GM18907 (cell line): ENCODE results near the gene KRTAP10-5.
"Not testable (repeated sequence)": the region's sequence is repeated elsewhere in the genome, so short reads cannot be mapped to it uniquely, and the experiment has no call there.

Experiments used
- ATAC-seq: cut with Tn5 transposase; IDR thresholded peaks from one replicate; pipeline ENCODE4 v1.9.1; 2021; ENCODE audit warnings: mild to moderate bottlenecking, moderate library complexity; ENCODE audit not compliant: unreplicated experiment

Gene KRTAP10-5

DNA sequence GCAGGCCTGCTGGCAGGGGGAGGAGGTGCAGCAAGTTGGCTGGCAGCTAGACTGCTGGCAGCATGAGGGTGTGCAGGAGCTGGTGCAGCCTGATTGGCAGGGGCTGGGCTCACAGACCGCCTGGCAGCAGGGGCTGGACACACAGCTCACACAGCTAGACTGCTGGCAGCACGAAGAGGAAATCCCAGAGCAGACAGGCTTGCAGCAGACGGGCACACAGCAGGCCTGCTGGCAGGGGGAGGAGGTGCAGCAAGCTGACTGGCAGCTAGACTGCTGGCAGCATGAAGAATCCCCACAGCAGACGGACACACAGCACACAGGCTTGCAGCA is 11.4 kb upstream of the KRTAP10-5 start:
- not testable (repeated sequence) for ATAC-seq

DNA sequence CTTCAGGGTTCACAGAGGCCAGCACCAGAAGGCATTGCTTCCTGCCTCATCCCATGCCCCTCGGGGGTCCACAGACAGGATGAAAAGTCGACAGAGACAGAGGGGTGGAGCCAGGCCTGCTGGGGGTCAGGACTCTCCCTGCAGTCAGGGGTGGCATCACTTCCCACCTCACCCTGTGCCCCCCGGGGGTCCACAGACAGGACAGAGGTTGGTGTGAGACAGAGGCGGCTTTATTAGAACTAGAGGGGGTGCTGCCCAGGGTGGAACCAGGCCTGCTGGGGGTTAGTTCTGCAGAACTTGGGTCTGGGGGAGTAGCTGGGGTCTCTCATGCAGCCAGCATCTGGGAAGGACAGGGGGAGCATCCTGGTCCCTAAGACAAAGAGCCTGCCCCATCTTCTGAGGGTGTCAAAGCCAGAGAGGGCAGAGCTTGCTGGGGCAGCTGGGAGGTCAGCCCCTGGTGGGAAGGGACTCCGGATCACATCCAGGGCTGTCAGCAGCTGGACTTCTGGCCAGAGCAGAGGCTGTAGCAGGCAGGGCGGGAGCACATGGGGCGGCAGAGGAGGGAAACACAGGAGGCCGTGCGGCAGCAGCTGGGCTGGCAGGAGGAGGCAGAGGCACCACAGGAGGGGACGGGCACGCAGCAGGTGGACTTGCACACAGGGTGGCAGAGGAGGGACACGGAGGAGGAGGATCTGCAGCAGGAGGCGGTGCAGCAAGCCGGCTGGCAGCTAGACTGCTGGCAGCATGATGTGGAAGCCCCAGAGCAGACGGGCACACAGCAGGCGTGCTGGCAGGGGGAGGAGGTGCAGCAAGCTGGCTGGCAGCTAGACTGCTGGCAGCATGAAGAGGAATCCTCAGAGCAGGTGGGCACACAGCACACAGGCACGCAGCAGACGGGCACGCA is 10.7 kb upstream of the KRTAP10-5 start:
- not testable (repeated sequence) for ATAC-seq

DNA sequence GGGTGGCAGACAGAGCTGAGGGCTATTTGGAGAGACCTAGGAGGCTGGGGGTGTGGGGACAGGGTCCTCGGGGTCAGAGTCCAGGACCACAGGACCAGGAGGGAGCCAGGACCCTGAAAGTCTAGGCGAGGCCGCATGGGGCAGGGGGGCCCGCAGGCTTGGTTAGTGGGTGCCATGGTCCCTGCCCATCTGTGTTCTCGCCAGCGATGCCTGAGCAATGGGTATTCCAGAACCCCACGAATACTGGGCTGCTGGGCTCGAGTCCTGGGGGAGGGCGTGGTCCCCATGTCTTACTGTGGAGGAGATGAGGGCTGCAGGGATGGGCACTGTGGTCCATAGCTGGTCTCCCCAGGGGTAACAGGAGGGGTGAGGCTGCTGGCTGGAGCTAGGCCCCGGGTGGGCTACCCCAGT is 9.9 kb upstream of the KRTAP10-5 start:
- ATAC-seq: no peak

DNA sequence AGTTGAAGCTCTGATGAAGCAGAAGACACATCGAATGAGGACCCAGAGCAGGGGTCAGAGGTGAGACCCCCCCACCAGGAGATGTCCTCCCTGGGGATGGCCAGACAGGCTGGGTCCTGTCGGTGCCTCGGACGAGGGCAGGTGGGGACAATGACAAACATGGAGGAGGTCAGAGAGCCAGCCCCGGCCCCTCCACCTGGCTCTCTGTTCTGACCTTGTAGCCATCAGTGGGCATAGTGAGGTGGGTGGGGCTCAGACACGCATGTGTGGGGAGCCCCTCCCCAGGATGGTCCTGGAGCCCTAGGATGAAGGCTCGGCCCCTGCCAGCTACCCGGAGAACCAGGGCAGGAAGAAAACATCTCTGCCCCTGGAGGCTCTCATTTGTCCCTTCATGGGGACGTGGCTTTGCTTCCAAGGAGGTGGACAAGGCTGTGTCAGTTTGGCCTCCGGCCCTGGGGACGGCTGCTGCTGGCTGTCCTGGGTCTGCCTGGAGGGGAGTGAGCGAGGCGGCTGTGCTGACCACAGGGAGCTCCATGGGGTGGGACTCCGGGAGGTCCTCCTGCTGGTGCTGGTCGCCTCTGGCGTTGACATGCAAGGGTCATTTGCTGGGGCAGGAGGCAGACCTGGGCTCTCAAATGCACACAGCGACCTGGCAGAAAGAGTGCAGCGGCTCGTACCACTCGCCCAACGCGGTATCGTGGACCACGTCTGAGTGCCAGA is 9.3 kb upstream of the KRTAP10-5 start:
- ATAC-seq: no peak

DNA sequence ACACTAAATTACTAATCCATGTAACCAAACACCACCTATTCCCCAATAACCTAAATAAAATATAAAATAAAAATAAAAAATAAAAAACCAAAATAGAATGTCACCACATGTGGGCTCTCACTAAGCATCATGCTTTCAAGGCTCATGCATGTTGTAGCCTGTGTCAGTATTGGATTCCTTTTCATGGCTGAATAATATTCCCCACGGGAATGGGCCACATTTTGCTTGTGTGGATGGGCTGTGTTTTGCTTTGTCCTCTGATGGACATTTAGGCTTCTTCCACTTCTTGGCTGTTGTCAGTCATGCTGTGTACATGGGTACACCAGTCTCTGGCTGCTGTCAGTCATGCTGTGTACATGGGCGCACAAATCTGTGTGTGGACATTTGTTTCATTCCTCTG is 8.7 kb upstream of the KRTAP10-5 start:
- no peak for ATAC-seq

DNA sequence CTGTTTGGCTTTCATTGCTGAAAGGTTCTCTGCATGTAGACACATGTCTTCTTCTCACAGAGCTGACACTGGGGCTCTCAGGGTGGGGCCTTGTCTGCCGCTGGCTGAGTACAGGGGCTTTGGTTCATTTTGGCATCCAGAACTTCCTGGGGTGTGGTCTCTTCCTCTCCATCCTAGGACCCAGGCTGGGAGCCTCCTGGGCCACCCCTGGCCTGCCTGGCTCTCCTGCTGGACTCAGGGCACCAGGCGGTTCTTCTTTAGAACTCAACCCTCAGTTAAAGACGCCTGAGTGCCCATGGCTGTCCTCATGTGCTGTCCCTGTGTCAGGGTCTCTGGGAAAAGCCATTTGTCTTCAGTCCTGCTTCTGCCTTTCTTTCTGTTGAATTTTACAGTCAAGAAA is 5.5 kb upstream of the KRTAP10-5 start:
- ATAC-seq: no peak

DNA sequence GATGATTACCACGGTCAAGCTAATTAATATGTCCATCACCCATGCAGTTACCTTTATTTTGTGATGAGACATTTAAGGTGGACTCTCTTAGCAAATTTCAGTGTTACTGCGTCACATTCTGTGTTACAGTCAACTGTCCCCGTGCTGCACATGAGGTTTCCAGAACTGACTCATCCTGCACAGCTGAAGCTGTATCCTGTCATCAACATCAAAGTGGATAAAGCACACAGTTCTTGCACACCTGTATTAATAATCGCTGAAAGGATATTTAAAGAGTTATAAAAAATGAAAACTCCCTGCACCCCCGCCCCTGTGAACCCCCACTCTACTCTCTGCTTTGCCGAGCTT is 3.4 kb upstream of the KRTAP10-5 start:
- ATAC-seq: no peak

DNA sequence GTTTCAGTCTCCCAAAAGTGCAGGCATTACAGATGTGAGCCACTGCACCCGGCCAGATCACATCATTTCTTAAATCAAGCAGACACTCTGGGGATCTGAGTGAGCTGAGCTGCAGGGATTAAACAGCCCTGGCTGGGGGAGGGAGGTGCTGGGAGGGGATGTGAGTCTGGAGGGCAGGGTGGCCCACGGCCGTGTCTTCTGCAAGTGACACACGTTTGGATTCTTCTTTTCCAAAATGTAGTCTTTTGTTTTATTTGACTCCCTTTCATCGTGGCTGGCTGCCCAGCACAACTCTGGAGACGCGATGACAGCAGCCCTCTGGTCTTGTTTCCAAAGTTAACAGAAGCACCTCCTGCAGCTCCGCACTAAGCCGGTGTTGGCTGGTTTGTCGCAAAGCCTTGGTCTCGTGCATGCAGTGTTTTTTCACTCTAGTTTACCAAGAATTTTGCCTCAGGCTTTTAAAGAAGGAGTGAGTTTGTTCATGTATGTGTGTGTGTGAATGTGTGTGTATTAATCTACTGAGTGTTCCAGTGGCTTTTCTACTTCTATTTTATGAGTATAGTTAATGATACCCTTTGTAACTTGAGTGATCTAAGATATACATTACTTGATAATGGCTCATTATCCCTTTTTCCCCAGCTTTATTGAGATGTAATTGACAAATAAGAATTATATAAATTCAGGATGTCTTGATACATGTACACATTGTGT is 2.8 kb upstream of the KRTAP10-5 start:
- ATAC-seq: no peak

DNA sequence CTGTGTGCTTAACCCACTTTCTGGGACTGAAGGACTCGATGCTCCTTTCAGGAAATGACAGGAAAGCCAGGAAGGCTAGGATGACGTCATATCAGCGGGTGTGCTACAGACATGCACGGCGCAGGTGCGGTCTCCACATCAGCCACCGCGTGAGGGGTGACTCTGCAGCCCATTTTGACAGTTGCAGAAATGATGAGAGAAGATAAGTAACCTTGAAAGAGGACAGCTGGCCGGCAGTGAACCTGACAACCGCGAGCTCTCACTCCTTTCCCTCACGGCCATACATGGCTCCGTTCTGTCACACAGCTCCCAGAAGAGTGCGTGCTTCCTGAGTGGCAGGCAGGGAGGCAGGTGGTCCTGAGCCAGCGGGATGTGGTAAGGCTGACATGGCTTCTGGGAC is 1.7 kb upstream of the KRTAP10-5 start:
- ATAC-seq: no peak

DNA sequence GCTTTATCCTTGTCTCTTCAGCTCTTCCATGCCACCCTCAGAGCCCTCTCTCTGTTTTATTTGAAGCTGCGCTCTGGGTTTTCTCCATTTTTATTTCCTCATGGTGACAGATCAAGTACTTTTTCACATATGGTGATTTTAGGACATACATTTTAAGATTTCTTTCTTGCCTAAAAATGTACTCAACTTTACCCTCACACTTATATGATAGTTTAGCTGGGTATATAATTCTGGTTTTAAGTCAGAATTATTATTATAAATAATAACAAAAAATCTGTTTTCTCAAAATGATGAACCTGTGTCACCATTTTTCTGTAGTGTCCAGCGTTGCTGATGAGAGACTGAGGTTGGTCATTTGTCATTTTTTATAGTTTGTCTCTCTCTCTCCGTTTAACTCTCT is 754 bp upstream of the KRTAP10-5 start:
- ATAC-seq: no peak

DNA sequence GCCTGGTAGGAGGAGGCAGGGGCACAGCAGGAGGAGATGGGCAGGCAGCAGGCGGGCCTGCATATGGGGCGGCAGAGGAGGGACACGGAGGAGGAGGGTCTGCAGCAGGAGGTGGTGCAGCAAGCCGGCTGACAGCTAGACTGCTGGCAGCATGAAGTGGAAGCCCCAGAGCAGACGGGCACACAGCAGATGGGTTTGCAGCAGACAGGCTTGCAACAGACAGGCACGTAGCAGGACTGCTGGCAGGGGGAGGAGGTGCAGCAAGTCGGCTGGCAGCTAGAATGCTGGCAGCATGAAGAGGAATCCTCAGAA is 615 bp downstream of the KRTAP10-5 start:
- no peak for ATAC-seq

DNA sequence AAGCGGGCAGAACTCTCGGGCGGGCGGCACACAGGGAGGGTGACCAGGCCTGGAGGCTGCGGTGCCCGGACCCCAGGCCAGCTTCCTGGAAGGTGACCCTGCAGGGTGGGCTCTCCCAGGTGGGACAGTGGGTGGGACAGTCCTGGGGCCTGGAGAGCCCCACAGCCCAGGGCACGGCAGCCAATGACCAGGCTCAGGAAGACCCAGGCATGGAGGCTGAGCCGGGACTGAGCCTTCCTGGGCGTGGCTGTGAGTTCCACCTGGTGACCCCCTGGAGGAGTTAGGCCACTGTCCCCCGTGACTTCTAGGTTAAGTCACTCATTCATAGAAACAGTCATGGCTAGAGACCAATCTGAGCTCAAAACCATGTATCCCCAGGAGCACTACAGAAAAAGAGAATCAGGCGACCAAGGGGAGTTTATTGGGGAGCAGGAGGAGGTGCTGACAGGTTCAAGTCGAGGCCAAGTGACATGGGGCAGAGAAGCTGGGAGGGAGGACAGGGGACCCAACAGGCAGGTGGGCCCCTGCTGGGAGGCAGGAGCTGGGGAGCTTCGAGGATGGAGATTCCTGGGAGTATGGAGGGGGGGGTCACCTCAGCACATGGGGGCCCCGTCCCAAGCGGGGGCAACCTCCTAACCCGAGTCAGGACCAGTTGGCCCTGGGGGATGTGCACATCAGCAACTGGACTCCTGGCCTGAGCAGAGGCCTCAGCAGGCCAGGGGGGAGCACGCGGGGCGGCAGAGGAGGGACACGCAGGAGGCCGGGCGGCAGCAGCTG is 1.2 kb downstream of the KRTAP10-5 start:
- no peak for ATAC-seq

DNA sequence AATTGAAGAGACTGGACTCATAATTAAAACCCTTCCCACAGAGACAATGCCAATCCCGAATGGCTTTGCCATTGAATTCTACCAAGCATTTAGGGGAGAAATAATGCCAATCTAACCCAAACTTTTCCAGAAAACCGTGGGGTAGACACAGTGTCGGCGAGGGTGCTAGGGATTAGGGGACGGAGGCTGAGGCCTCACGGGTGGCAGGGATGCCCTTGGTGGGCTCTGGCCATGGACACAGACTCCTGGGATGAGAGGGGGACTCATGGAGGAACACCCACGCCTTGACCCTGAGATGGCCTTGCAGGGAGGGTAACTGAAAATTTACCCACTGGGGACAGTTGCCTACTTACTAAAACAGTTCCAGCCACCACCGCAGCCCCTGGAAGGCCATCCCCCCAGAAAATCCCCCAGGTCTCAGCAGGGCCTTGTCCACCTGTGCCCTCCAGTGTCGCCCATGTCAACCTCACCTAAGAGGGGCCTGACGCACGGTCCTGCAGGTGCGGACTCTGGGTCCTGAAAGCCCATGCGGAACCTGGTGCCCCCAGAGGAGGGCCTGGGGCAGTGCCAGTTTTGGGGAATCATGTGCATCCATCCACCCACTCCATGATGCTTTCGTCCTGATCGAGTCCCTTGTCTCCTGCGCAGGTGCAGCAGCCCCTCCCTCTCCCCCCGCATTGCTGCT is 1.9 kb downstream of the KRTAP10-5 start:
- ATAC-seq: no peak

DNA sequence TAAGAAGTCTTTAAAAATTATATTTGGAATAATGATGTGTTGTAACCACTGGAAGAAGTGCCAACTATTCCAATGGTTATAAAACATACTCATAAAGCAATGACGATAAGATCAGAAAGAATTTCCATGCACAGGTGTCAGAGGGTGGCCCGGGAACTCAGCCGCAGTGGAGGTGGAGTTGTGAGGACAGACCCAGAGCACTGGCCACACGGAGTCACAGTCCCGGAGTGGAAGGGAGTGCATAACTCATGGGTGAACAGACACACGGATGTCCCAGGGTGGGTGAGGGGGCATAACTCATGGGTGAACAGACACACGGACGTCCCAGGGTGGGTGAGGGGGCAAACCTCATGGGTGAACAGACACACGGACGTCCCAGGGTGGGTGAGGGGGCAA is 4.4 kb downstream of the KRTAP10-5 start:
- no peak for ATAC-seq

DNA sequence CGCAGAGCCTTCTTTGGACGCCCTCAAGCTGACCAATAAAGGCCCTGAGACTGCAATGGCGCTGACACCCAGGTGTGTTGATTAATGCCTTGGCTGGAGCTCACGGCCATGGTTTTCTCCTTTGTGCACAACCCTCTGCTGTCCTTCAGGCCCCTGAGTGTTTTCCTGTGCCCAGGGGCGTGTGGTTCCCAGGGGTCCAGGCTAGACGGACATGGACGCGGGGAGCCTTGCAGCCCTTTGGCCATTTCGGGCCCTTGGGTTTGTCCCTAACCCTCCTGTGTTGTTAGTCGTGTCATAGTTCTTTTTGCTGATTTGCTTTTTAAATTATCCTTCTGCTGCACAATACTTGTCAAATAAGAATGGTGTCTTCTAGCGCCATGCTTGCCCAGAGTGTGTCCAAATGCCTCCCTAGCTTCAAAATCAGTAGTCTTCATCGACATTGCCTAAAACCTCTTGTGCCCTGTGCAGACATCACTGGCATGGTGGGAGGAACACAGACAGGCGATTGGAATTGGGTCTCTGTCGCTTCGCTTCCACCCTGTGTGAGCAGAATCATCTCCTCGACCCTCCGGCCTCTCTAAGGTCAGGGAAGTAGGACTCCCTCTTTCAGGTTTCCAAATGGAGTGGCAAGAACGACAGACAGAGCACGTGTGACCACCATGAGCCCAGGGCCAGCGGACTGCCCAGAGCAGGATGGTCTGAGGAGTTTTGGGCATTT is 4.9 kb downstream of the KRTAP10-5 start:
- ATAC-seq: no peak

DNA sequence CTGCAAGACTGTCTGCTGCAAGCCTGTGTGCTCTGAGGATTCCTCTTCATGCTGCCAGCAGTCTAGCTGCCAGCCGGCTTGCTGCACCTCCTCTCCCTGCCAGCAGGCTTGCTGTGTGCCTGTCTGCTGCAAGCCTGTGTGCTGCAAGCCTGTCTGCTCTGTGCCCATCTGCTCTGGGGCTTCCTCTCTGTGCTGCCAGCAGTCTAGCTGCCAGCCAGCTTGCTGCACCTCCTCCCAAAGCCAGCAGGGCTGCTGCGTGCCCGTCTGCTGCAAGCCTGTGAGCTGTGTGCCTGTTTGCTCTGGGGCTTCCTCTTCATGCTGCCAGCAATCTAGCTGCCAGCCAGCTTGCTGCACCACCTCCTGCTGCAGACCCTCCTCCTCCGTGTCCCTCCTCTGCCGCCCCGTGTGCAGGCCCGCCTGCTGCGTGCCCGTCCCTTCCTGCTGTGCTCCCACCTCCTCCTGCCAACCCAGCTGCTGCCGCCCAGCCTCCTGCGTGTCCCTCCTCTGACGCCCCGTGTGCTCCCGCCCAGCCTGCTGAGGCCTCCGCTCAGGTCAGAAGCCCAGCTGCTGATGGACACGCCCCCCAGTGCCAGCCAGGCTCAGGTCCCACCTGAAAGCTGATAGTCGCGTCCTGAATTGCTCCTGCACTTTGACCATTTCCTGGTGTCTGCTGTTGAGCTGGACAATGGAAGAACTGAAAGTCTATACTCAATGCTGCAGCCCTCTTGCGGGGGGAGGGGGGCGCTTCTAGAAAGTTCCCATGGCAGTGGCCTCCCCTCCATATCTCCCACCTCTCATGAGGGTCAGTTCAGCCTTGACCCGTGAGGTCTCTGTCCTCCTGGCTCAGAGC is 5.7 kb downstream of the KRTAP10-5 start:
- no peak for ATAC-seq

DNA sequence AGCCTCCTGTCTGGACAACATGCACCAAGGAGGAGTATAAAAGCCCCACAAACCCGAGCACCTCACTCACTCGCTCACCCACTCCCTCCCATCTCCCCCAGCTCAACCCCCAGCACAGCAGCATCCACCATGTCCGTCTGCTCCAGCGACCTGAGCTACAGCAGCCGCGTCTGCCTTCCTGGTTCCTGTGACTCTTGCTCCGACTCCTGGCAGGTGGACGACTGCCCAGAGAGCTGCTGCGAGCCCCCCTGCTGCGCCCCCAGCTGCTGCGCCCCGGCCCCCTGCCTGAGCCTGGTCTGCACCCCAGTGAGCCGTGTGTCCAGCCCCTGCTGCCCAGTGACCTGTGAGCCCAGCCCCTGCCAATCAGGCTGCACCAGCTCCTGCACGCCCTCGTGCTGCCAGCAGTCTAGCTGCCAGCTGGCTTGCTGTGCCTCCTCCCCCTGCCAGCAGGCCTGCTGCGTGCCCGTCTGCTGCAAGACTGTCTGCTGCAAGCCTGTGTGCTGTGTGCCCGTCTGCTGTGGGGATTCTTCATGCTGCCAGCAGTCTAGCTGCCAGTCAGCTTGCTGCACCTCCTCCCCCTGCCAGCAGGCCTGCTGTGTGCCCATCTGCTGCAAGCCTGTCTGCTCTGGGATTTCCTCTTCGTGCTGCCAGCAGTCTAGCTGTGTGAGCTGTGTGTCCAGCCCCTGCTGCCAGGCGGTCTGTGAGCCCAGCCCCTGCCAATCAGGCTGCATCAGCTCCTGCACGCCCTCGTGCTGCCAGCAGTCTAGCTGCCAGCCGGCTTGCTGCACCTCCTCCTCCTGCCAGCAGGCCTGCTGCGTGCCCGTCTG is 6.6 kb downstream of the KRTAP10-5 start, which contains the start of gene KRTAP10-4:
TSS of gene KRTAP10-4 (plus strand) at position 100 of the 827 bp plus-strand sequence. CDS start at position 130, 30 bp downstream.
- ATAC-seq: not testable (repeated sequence)

DNA sequence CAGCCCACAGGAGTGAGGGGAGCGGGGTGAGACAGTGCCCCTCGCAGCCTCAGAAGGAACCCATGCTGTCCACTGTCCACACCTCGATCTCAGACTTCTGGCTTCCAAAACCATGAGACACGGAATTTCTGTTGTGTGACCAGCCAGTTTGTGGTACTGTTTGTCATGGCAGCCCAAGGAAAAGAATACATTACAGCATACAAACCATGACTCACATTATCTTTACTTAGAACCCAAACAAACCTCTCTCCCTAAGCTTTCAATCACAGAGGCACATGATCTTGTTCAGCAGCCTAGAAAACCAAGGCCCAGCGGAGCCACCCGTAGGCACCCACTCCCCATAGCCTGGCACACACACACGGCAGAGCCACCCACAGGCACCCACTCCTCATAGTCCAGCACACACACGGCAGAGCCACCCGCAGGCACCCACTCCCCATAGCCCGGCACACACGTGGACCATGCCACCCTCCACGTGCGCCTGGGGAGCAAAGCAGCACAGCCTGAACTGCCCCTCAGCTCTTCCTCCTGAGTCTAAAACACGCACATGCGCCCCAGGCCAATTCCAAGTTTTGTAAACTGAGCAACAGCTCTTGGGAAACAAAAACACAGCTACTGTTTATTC is 7.3 kb downstream of the KRTAP10-5 start:
- no peak for ATAC-seq
